Heart left ventricle (tissue), 11 donors: ENCODE measurements around the gene FYN. TPM values are rescaled to one million over a fixed set of nuclear protein-coding genes. Genes with fewer than 3 reads are reported as not detected.

Experiments
- polyA plus RNA-seq, 2 donors: library from polyadenylated mRNA; stranded (reverse); fragments of 200-250 nt; gene quantifications; one replicate each; pipeline ENCODE4 v1.2.3, GENCODE V29; 2013
- total RNA-seq, 9 donors: library from RNA; depleted of rRNA in 2 of 9; stranded (reverse); fragments of >200 nt in 2 of 9; fragmentation: NEBNext Ultra II Directional in 3 of 9; extraction: Animal tissue kit (Norgen Biotek cat#: 25700) in 3 of 9; gene quantifications; one replicate each; pipeline versions ENCODE4 v1.1.0 to v1.2.4, GENCODE V29; 2016 to 2023
- donor health status: ischemic (EF 13 %, LVEDD 7.1; RV severe dilation, severe dysfunction).
- donor health status: healthy with polysubstance abuse.
- donor health status: DM: no; HTN: yes; CAD: no.
- donor health status: DM: no; HTN: no; CAD: no.
- donor health status: ischemic (EF 25% LVEDD 5.7; RV mildly dilated, moderate dysfunction).
- donor health status: healthy.
- donor health status: DM: yes; HTN: yes; CAD: no.
- donor health status: PGD.
- donor health status: nonischemic (EF 23%, LVEDD 6.1; RV moderate dilation, normal function).

The FYN gene
- total and polyA plus RNA-seq, 11 donors = 14.7 to 72.4 (median 52.3) TPM

Other genes starting within 250 kb of the FYN start
- gene CCN6, start 180.7 kb upstream of the FYN start, total RNA-seq = not detected
- not detected for gene CCN6, start 180.7 kb upstream of the FYN start, polyA plus RNA-seq
- gene TUBE1, start 214.0 kb upstream of the FYN start, total RNA-seq = 10 to 100 TPM; 16.1 to 33.2 (median 25.0) TPM
- 10 to 100 TPM; 10.1 to 23.1 TPM for gene TUBE1, start 214.0 kb upstream of the FYN start, polyA plus RNA-seq
- gene FAM229B, start 214.1 kb upstream of the FYN start, total RNA-seq = 10 to 100 TPM; 33.7 to 77.7 (median 54.8) TPM
- 10 to 100 TPM; 28.6 to 85.8 TPM for gene FAM229B, start 214.1 kb upstream of the FYN start, polyA plus RNA-seq